NAMALWA (cell line): ENCODE measurements around the gene PRKG2.

Source experiments
- DNase-seq: peaks from one replicate; pipeline ENCODE4 v3.0.0-alpha.2; 2015; ENCODE audit warnings: low spot score

PRKG2 gene

GRCh38 chr4:81217779-81218178 is 2.8 kb upstream of the PRKG2 start:
- DNase-seq, result no peak

GRCh38 chr4:81215931-81216330 is 909 bp upstream of the PRKG2 start:
- no peak for DNase-seq

DNA sequence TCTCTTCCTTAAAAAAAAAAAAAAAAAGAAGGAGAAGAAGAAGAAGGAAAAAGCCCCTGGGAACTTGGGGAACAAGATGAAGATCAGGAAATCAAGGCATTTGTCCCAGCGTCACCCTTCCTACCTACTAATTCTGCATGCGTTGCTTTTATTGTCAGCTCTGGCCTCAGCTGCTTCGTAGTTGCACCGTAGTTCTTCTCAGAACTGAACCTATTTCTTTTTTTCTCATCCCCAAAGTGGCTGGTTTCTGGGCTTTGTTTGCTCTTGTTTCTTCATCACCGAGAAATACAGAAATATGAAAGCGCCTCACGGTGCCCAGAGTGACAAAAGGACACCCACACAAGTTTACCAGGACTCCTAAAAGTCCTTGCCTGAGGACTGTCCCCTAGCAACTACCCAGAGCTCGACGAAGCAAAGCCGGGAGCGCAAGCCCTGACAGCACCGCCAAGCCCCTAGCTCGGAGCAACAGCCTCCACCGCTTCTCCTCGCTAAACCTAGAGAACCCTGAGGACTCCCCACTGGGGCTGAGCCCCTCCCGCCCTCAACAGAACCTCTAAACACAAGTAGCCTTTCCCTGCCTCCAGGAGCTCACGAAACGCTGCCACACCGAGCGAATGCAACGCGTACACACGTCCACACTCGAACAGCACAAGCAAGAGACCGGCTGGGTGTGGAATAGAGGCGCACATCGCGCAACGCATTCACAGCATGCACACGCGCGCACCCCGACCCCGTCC is 710 bp downstream of the PRKG2 start:
- DNase-seq, result no peak

GRCh38 chr4:81213671-81214070 is 1.4 kb downstream of the PRKG2 start:
- DNase-seq, result no peak

GRCh38 chr4:81211956-81212355 is 3.1 kb downstream of the PRKG2 start:
- no peak for DNase-seq

DNA sequence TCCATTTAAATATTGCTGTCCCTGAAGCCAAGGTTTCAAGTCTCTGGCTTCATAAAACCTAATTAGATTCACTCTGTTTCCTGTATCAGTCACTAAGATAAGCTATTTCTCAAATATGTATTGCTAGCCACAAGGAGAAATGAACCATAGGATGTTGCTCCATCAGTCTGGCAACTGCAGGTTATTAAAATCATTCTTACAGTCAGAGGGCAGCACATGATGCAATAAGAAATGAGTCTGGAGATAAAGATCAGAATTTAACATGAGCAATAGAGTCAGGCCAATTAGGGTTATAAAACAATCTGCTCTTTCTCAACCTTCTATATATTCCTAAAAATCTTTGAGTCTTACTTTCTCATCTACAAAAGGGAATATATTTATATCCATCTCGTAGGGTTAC is 7.2 kb downstream of the PRKG2 start:
- DNase-seq, result no peak

GRCh38 chr4:81205302-81205701 is 9.7 kb downstream of the PRKG2 start:
- DNase-seq, result no peak

GRCh38 chr4:81204571-81204970 is 10.5 kb downstream of the PRKG2 start:
- DNase-seq, result no peak

DNA sequence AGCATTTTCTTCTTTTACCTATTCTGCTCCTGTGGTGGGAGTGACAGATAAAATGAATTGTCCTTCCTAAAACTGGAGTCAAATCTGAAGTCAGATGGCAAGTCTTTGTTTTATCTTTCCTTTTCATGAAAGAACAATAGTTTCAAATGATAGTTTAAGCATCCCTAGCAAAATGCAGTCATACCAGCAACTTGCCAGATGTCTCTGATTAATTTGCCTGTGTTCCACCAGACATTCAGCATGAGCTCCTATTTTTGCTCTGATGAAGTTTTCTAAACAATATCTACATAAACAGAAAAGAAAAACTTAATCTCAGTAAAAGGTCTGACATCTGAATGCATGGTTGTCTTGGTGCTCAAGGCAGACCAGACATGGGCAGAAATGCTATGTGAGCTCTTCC is 15.2 kb downstream of the PRKG2 start:
- no peak for DNase-seq

DNA sequence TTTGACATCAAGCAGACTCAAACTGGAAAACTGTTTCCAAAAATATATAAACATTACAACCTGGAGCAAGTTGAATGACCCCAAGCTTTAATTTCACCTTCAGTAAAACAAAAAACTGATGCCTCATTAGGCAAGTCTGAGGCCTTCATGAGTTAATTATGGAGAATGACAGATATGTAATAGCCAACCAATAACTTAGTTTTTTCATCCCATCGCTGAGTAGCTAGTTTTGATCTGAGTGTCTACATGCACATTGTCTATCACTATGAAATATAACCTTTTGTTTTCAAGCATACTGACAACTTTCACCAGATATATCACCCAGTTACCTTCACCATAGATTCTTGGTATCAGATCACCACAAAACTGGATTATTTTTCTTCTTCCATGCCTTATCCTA is 16.4 kb downstream of the PRKG2 start:
- no peak for DNase-seq

DNA sequence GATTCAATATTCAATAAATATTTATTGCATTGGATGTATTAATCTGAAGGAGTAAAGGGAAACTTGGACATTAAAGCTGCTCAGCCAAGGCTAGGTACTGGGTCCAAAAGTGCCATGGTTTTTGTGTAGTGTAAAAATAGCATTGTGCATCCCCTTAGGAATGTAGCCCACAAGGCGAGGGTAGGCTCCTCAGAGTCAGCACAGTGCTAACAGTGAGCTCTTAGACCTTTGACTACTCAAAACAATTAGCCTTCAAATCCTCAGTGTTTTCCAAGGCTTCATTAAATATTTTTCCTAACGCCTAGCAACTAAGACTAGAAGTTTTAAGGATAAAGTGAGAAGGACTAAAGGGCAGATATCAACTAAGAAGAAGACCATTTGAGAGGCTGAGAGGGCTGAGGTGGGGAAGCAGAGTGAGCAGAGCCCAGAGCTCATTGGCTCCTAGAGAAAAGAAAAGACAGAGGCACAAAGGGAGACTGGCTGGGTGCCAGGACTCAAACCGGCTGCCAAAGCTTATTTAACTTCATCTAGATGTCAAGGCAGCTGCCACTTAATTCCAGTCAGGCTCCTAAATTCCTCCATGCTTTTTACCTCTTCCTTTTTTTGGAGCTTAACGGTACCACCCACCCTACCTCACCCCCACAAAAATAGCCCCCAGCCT is 17.0 kb downstream of the PRKG2 start:
- DNase-seq, result no peak

GRCh38 chr4:81196126-81196650 is 18.8 kb downstream of the PRKG2 start:
- no peak for DNase-seq

- no peak for DNase-seq
Measured at GRCh38 chr4:81195475-81195874, 19.5 kb downstream of the PRKG2 start.

- DNase-seq, result no peak
Measured at GRCh38 chr4:81194286-81194685, 20.7 kb downstream of the PRKG2 start.

GRCh38 chr4:81180916-81181315 is 34.1 kb downstream of the PRKG2 start:
- DNase-seq, result no peak

DNA sequence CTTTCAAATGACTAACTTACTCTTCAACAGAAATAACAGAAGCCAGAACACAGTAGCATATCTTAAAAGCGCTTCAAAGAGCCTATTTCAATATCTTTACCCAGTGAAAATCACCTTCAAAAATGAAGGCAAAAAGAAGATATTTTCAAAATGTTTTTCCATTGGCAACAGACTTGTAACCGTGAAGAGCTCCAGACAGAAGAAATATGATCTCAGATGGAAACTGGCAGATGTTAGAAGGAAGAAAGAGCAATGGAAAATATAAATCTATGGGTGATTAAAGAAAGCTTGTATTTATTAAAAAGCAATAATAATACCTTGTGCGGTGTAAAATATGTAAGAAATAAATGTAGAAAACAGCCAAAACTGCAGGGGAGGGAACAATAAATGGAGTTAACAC is 35.7 kb downstream of the PRKG2 start:
- no peak for DNase-seq

DNA sequence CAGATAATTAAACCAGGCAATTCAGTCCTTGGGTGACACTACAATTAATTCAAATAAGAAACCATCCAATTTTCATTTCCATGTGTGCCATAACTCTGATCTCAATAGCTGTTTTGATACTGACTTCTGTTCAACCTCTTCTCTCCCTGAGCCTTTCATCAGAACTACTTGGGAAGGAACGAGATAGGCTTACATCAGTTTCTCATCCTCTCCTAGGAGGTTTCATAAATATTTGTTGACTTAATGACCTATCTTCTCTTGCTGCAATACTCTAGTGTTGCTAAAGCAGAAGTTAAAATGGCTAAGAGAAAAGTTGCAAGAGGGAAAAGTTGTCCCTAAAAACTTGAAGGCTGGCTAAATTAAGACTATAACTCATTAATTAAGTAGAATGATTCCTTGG is 41.8 kb downstream of the PRKG2 start:
- no peak for DNase-seq

DNA sequence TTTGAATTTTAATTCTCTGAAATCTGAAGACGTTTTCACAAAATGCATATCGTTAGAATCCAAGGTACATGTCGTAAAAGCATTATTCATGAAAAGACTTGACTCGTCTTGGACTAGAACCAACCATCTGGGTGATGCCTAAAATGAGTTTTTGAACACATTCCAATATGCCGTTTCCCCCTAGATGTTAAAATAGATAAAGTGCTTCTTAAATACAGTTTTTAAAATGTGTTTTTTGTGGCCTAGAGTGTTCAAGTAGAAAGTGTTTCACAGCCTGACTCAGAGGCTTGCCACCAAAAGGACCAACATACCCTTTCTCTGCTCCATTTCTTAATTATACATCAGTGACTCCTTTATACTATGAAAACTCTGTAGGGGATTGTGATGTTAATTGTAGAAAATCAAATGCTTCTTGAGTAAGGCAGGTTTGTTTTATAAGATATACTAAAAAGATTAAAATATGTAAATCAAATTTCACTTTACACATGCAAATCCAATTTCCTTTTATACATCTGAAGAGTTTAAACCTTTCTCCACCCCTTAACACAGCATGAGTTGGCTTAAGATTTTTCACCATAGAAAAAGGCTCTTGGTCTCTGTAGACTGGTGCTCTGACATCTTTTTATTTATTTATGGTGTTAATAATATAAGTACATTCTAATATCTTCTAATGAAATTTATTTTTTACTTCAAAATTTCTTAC is 48.4 kb downstream of the PRKG2 start:
- no peak for DNase-seq

DNA sequence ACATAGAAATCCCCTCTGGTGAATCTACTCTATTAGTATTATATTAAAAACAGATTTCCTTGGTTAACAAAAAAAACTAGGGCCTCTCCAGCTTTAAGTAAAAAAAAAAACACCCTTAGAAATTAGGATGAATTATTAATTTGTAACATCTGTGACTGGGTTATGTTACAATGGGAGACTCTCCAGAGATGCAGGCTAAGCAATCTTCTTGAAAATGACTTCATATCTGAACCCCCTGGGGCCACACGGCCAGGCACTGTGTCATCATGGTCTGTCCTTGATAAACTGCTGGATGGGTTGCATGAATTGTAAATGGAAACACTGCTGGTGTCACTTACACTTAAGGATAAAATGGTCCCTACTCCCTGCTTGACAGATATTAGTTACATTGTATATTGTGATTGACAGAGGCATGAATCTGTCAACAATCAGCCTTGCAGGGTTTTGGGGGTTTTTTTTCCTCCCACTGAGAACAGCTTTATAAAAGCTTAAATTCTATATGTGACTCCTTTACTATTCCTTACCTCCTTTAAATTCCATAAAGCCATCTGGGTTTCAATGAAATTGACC is 49.1 kb downstream of the PRKG2 start:
- DNase-seq, result no peak

DNA sequence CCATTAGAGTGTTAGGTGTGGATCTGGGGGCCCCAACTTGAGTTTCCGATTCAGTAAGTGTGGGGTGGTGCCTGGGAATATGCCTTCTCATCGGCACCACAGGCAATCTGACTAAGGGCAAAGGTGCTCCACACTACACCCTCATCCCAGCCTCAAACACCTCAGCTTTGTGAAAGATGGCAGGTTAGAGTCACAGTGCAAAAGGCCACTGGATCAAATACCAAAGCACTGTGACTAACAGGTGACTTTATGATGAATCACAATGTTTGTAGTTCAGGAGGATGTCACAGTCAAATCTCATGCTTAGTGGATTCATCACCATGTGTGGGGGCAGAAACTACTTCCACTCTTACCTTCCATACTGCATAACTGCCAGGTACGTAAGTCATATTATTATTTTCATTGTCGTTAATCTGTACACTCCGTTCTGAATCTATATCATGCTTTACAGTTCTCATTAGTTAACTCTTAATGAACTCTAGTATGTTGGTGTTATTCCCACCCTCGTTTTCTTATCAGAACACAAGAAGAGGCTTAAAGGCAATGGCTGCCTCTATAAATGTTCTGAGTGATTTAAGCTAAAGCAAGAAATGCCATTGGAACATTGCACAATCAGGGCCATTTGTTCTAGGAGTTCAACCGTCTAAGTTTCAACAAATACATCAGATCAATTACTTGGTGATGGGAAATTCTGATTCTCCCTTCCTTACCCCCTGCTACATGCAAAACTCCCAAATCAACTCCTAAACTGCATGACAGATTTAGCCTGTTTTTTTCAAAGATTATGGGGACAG is 50.2 kb downstream of the PRKG2 start:
- no peak for DNase-seq

DNA sequence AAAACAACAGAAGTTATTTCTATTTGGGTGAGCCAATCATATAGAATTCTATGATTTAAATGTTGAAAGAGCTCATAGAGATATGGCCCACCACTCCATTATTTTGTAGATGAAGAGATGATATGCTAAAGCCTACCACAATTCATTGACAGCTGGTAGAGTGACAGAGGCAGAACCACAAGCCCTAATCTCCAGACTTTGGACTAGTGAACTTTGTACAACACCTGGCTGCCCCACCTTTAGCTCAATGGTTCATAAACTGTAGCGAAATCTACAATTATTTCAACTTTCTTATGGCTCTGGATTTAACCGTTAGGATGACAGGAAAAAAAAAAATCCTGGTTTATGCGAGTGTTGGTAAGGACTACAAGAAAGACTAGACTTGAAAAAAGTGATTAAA is 50.9 kb downstream of the PRKG2 start:
- no peak for DNase-seq
